Loucy (cell line): ENCODE data around the gene NEIL3.

Source experiments
- H2AFZ ChIP-seq: fragments of 200-600 bp; sonication (generic); 2 replicates; pipeline ENCODE4 v1.6.0; 2016; ENCODE audit warnings: antibody characterized with exemption, mild to moderate bottlenecking, low read length, moderate library complexity
- H3F3A ChIP-seq: fragments of 200-600 bp; 2 replicates; pipeline ENCODE4 v1.6.0; 2016; ENCODE audit warnings: antibody characterized with exemption, low read depth, mild to moderate bottlenecking
- H3K27me3 ChIP-seq: fragments of 200-600 bp; sonication (generic); 2 replicates; pipeline ENCODE4 v1.6.1; 2014; ENCODE audit warnings: low read length, mild to moderate bottlenecking; ENCODE audit not compliant: insufficient read depth, poor library complexity, severe bottlenecking
- H3K36me3 ChIP-seq: fragments of 200-600 bp; sonication (generic); 2 replicates; pipeline ENCODE4 v1.6.1; 2016; ENCODE audit warnings: low read length; ENCODE audit not compliant: insufficient read depth
- H3K4me1 ChIP-seq: fragments of 200-600 bp; sonication (generic); 2 replicates; pipeline ENCODE4 v1.5.1; 2014; ENCODE audit warnings: low read length, mild to moderate bottlenecking; ENCODE audit not compliant: insufficient read depth, poor library complexity, severe bottlenecking
- H3K4me2 ChIP-seq: fragments of 200-600 bp; sonication (generic); 2 replicates; pipeline ENCODE4 v1.6.0; 2014; ENCODE audit warnings: antibody characterized with exemption, low read length, low read depth, mild to moderate bottlenecking; ENCODE audit not compliant: poor library complexity, severe bottlenecking
- H3K4me3 ChIP-seq: fragments of 200-600 bp; sonication (generic); 2 replicates; pipeline ENCODE4 v1.5.1; 2014; ENCODE audit warnings: low read length, mild to moderate bottlenecking, mixed read lengths; ENCODE audit not compliant: poor library complexity, severe bottlenecking
- H3K79me2 ChIP-seq: fragments of 200-600 bp; sonication (generic); 2 replicates; pipeline ENCODE4 v1.6.1; 2014; ENCODE audit warnings: low read length; ENCODE audit not compliant: insufficient read depth
- H3K9ac ChIP-seq: fragments of 200-600 bp; sonication (generic); 2 replicates; pipeline ENCODE4 v1.6.0; 2014; ENCODE audit warnings: mild to moderate bottlenecking, low read depth, low read length, moderate library complexity; ENCODE audit not compliant: poor library complexity, severe bottlenecking
- H3K9me2 ChIP-seq: fragments of 200-600 bp; sonication (generic); replicated peaks from 2 replicates; pipeline ENCODE4 v1.6.1; 2016; ENCODE audit warnings: low read depth, low read length, mixed read lengths
- H3K9me3 ChIP-seq: fragments of 200-600 bp; sonication (generic); 2 replicates; pipeline ENCODE4 v1.6.1; 2014; ENCODE audit warnings: mild to moderate bottlenecking, antibody characterized with exemption, low read length, low read depth; ENCODE audit not compliant: insufficient read depth
- H4K20me1 ChIP-seq: fragments of 200-600 bp; sonication (generic); 2 replicates; pipeline ENCODE4 v1.6.0; 2014; ENCODE audit warnings: antibody characterized with exemption, low read length, mild to moderate bottlenecking; ENCODE audit not compliant: insufficient read depth, poor library complexity, severe bottlenecking
- EZH2phosphoT487 ChIP-seq: fragments of 200-600 bp; IDR thresholded peaks from 2 replicates; pipeline ENCODE4 v1.6.1; 2018; ENCODE audit warnings: antibody characterized with exemption, mild to moderate bottlenecking, moderate library complexity, borderline replicate concordance
- TF ChIP-seq, protein P1 (sequence below): fragments of 200-600 bp; sonication (generic); conservative IDR thresholded peaks from 2 replicates; pipeline ENCODE4 v1.5.1; 2014; ENCODE audit warnings: mild to moderate bottlenecking, antibody characterized with exemption, low read length

The NEIL3 gene

DNA sequence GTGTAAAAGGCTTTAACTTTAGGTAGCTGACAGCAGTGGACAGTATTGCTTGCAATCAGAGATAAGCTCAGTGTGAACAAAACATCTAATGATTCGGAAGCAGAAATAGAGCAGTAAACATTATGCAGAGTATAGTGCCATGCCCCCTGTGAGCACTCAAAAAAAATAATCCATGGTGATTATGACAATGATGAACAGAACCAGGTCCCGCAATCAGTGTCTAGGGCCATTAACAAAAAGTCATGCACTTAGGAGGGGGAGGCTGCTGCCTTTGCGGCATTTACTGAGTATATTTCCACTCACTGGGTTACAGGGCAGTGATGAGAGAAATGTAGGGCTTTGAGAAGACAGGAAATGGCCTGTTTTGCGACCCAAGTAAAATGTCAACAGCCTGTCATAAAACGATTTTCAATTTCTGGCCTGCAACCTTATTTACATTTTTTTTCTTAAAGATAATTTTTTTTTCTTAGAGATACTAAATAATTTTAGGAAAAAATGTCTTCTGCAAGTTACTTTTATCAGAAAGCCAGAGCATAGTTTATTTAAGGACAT, 27.3 kb upstream of the NEIL3 start:
- no peaks in the 10 kb centered on the region for H3K9me3 ChIP-seq
- no peaks in the 10 kb centered on the region for H3K36me3 ChIP-seq
- H3K4me2 ChIP-seq, result no peak overlapping the region
- no peaks in the 10 kb centered on the region for H3K27me3 ChIP-seq
- no peaks in the 10 kb centered on the region for H3K79me2 ChIP-seq
- TF ChIP-seq EZH2phosphoT487, result no peak
- TF ChIP-seq, protein P1, sequence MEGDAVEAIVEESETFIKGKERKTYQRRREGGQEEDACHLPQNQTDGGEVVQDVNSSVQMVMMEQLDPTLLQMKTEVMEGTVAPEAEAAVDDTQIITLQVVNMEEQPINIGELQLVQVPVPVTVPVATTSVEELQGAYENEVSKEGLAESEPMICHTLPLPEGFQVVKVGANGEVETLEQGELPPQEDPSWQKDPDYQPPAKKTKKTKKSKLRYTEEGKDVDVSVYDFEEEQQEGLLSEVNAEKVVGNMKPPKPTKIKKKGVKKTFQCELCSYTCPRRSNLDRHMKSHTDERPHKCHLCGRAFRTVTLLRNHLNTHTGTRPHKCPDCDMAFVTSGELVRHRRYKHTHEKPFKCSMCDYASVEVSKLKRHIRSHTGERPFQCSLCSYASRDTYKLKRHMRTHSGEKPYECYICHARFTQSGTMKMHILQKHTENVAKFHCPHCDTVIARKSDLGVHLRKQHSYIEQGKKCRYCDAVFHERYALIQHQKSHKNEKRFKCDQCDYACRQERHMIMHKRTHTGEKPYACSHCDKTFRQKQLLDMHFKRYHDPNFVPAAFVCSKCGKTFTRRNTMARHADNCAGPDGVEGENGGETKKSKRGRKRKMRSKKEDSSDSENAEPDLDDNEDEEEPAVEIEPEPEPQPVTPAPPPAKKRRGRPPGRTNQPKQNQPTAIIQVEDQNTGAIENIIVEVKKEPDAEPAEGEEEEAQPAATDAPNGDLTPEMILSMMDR, result no peak
- H3K4me1 ChIP-seq, result peaks cover 6% of the 10 kb centered on the region
- no peaks in the 10 kb centered on the region for H4K20me1 ChIP-seq
- H3K4me3 ChIP-seq, result no peak overlapping the region
- no peaks in the 10 kb centered on the region for H3K9me2 ChIP-seq
- H2AFZ ChIP-seq, result no peak overlapping the region
- H3F3A ChIP-seq, result no peaks in the 10 kb centered on the region
- no peak overlapping the region for H3K9ac ChIP-seq

DNA sequence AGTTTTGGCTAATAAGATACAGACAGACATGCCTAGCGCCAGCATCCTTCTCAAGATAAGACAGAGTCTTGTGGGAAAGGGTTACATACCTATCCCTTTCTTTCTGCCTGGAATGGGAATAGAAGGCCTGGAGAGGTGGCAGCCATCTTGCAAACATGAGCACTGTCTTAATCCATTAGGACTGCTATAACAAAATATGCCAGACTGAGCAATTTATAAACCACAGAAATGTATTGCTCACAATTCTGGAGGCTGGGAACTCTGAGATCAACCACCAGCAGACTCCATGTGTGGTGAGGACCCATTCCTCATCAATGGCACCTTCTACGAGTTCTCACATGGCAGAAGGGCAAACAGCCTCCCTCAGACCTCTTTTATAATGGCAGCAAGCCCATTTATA, 26.5 kb upstream of the NEIL3 start:
- H3K9me3 ChIP-seq, result no peaks in the 10 kb centered on the region
- no peaks in the 10 kb centered on the region for H3K9me2 ChIP-seq
- no peaks in the 10 kb centered on the region for H3K79me2 ChIP-seq

GRCh38 chr4:177285953-177286352, 23.7 kb upstream of the NEIL3 start:
- no peak overlapping the region for H3K4me3 ChIP-seq
- TF ChIP-seq, protein P1, result no peak

More for the DNA sequence above, 26.5 kb upstream of the NEIL3 start:
- H3K4me2 ChIP-seq, result no peak overlapping the region
- no peaks in the 10 kb centered on the region for H3F3A ChIP-seq
- H3K9ac ChIP-seq, result no peak overlapping the region
- no peaks in the 10 kb centered on the region for H3K27me3 ChIP-seq
- no peaks in the 10 kb centered on the region for H4K20me1 ChIP-seq
- H2AFZ ChIP-seq, result no peak overlapping the region
- no peaks in the 10 kb centered on the region for H3K36me3 ChIP-seq
- no peak overlapping the region for H3K4me3 ChIP-seq
- peaks cover 6% of the 10 kb centered on the region for H3K4me1 ChIP-seq
- no peak for TF ChIP-seq EZH2phosphoT487
- TF ChIP-seq, protein P1, result no peak

More at GRCh38 chr4:177285953-177286352, 23.7 kb upstream of the NEIL3 start:
- Histone ChIP-seq H3K27me3 (no peaks in the 10 kb centered on the region), H3K9me3 (no peaks in the 10 kb centered on the region), H2AFZ (no peak overlapping the region), H3K9ac (no peak overlapping the region), H3K79me2 (no peaks in the 10 kb centered on the region), H3K36me3 (no peaks in the 10 kb centered on the region), H3K9me2 (no peaks in the 10 kb centered on the region), H3F3A (no peaks in the 10 kb centered on the region), H3K4me2 (no peak overlapping the region), H3K4me1 (peaks cover 6% of the 10 kb centered on the region), H4K20me1 (no peaks in the 10 kb centered on the region)
